VCaP (cell line): ENCODE data around the gene OR11A1.
"Not testable (repeated sequence)": the region's sequence is repeated elsewhere in the genome, so short reads cannot be mapped to it uniquely, and the experiment has no call there.

Source experiments
- H3K27ac ChIP-seq: fragments of 450-650 bp; 2 replicates; pipeline ENCODE4 v1.5.1; 2017
- CTCF ChIP-seq: fragments of 450-650 bp; conservative IDR thresholded peaks from 2 replicates; pipeline ENCODE4 v1.5.1; 2017; ENCODE audit warnings: mild to moderate bottlenecking, moderate library complexity

Gene OR11A1

GRCh38 chr6:29461021-29461814 is 4.3 kb upstream of the OR11A1 start:
- H3K27ac ChIP-seq = no peak overlapping the region
- TF ChIP-seq CTCF = no peak

DNA sequence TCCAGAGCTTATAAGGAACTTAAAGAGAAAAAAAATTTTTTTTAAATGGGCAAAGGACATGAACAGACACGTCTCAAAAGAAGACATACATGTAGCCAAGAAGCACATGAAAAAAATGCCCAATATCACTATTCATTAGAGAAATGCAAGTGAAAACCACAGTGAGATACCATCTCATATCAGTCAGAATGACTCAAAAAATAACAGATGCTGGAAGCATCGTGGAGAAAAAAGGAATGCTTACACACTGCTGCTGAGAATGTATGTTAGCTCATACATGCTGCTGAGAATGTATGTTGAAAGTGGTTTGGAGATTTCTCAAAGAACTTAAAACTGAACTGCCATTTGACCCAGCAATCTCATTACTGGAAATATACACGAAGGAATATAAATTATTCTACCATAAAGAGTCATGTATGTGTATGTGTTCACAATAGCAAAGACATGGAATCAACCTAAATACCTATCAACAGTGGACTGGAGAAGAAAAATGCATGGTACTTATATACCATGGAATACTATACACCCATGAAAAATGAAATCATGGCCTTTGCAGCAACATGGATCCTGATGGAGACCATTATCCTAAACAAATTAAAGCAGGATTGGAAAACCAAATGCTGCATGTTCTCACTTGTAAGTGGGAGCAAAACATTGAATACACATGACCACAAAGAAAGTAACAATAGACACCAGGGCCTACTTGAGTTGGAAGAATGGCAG is 5.2 kb downstream of the OR11A1 start:
- no peak overlapping the region for H3K27ac ChIP-seq
- no peak for TF ChIP-seq CTCF

DNA sequence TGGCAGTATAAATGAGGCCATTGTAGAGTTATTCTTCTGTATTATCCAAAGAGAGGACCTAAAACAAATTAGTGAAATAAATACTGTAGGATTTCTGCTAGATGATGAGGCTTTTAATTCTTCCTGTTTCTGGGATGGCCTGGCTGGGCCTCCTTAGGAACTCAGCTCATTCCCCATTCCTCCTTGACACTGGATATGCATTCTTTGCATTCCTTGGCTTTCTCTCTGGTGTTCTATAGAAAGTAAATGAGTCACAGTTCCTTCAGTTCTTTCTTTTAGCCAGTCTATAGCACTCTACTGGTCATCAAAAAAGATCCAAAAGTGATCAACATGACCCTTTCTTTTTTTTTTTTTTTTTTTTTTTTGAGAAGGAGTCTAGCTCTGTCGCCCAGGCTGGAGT is 9.2 kb downstream of the OR11A1 start:
- no peak overlapping the region for H3K27ac ChIP-seq
- no peak for TF ChIP-seq CTCF

DNA sequence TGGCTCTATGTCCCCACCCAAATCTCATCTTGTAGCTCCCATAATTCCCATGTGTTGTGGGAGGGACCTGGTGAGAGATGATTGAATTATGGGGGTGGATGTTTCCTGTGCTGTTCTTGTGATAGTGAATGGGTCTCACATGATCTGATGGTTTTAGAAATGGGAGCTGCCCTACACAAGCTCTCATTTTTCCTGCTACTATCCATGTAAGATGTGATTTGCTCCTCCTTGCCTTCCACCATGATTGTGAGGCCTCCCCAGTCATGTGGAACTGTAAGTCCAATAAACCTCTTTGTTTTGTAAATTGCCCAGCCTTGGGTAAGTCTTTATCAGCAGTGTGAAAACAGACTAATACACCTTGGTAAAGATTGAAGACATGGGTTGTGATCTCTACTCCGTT is 12.8 kb downstream of the OR11A1 start:
- not testable (repeated sequence) for H3K27ac ChIP-seq

DNA sequence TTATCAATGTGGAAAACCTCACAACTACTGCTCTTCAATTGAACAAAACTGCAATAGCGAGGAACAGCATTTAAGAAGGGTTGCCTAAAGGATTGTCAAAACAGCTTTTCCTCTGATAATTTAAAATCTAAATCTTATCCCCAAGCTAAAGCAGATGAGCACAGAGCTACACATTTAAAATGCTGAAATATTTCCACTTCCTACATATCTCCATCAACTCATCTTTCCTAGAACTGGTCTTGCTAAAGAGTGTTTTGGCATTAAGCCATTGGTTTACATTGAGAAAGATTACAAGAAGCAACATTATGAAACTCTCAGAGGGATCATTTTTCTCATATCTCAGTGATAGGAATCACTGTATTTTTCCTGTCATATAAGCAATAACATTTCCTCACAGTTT is 14.2 kb downstream of the OR11A1 start:
- no peak overlapping the region for H3K27ac ChIP-seq
- no peak for TF ChIP-seq CTCF

- no peak for TF ChIP-seq CTCF
Measured at GRCh38 chr6:29439006-29439405, 17.9 kb downstream of the OR11A1 start, which contains the start of gene OR10C1. Gene OR10C1 (plus strand): TSS chr6:29439306. CDS start chr6:29440016, 710 bp downstream.

GRCh38 chr6:29436730-29437129 is 20.1 kb downstream of the OR11A1 start:
- H3K27ac ChIP-seq = not testable (repeated sequence)

More at GRCh38 chr6:29439006-29439405, 17.9 kb downstream of the OR11A1 start, which contains the start of gene OR10C1:
- no peak within 1 kb of the TSS for H3K27ac ChIP-seq

DNA sequence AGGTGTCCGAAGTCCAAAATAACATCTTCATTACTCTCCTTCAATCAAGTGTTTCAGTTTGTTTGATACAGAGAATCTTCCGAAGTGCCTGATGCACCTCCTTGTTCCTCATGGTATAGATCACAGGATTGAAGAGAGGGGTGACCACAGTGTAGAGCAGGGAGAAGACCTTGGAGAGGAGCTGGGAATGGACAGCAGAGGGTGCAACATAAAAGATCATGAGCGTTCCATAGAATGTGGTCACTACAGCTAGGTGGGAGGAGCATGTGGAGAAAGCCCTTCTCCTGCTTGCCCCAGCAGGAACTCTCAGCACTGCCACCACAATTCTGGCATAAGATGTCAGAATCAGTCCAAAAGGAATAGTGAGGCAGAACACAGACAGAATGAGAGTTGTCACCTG is 30.2 kb downstream of the OR11A1 start:
- H3K27ac ChIP-seq = no peak overlapping the region
- TF ChIP-seq CTCF = no peak; the same call in 1 of the 2 replicates
